NCI-H748 (cell line): ENCODE results near the gene UBE2R2.
A peak's percentile ranks its signal among the peaks of the same experiment; 100 is the strongest.

Experiments
- DNase-seq: peaks from one replicate; lab custom pipeline; 2025; ENCODE audit not compliant: unreplicated experiment; lab: John Stamatoyannopoulos, UW

UBE2R2 gene

GRCh38 chr9:33880211-33881089, 63.5 kb downstream of the UBE2R2 start:
- no peak for DNase-seq

GRCh38 chr9:33881635-33882034, 64.7 kb downstream of the UBE2R2 start:
- no peak for DNase-seq

GRCh38 chr9:33884856-33885701, 68.1 kb downstream of the UBE2R2 start:
- peak; percentile 91 for DNase-seq

GRCh38 chr9:33885948-33886347, 69.0 kb downstream of the UBE2R2 start:
- DNase-seq, result no peak

- no peak for DNase-seq
These were observed 76.9 kb downstream of the UBE2R2 start for GRCh38 chr9:33893861-33894260.

GRCh38 chr9:33894316-33894715, 77.4 kb downstream of the UBE2R2 start:
- DNase-seq, result no peak

GRCh38 chr9:33903157-33903780, 86.3 kb downstream of the UBE2R2 start:
- no peak for DNase-seq

GRCh38 chr9:33905137-33905536, 88.2 kb downstream of the UBE2R2 start:
- DNase-seq, result no peak

- DNase-seq, result no peak
These were observed 89.8 kb downstream of the UBE2R2 start for GRCh38 chr9:33906769-33907168.

GRCh38 chr9:33907347-33907746, 90.4 kb downstream of the UBE2R2 start:
- DNase-seq, result no peak

GRCh38 chr9:33908114-33908513, 91.2 kb downstream of the UBE2R2 start:
- peak; percentile 50 for DNase-seq

- DNase-seq, result no peak
These were observed 91.8 kb downstream of the UBE2R2 start for GRCh38 chr9:33908749-33909148.

GRCh38 chr9:33913541-33913940, 96.6 kb downstream of the UBE2R2 start:
- DNase-seq, result no peak

- no peak for DNase-seq
These were observed 98.1 kb downstream of the UBE2R2 start for GRCh38 chr9:33914887-33915628.

- DNase-seq, result no peak
These were observed 100.1 kb downstream of the UBE2R2 start for GRCh38 chr9:33917036-33917435.

GRCh38 chr9:33919276-33919897, 102.4 kb downstream of the UBE2R2 start:
- DNase-seq, result no peak

- no peak for DNase-seq
These were observed 105.3 kb downstream of the UBE2R2 start for GRCh38 chr9:33921967-33922895.

GRCh38 chr9:33923079-33923478, 106.1 kb downstream of the UBE2R2 start:
- no peak for DNase-seq

GRCh38 chr9:33923998-33924701, 107.2 kb downstream of the UBE2R2 start:
- DNase-seq, result no peak
